Tibial nerve (tissue), 4 donors: Measurements from ENCODE around the gene ADAMTS18. TPM values are rescaled to one million over a fixed set of nuclear protein-coding genes. Genes with fewer than 3 reads are reported as not detected.

Experiments
- DNase-seq, 2 donors: peaks; one replicate each; pipeline ENCODE4 v3.0.0-alpha.2; 2019; ENCODE audit warnings: low spot score in 2 of 2
- H3K27ac ChIP-seq, 4 donors: fragments of 200-600 bp; sonication (generic) in 3 of 4; one replicate each; pipeline ENCODE4 v1.5.1; 2017 to 2019; ENCODE audit warnings: mild to moderate bottlenecking in 1 of 4
- H3K27me3 ChIP-seq, 2 donors: fragments of 200-600 bp; sonication (generic) in 1 of 2; one replicate each; pipeline versions ENCODE4 v1.5.1 to v1.6.0; 2017 to 2019
- H3K36me3 ChIP-seq, 3 donors: fragments of 200-600 bp; sonication (generic); one replicate each; pipeline ENCODE4 v1.5.1; 2018 to 2019
- H3K4me1 ChIP-seq, 4 donors: fragments of 200-600 bp; sonication (generic) in 3 of 4; one replicate each; pipeline ENCODE4 v1.5.1; 2017 to 2019
- H3K4me3 ChIP-seq, 4 donors: fragments of 200-600 bp; sonication (generic) in 3 of 4; one replicate each; pipeline ENCODE4 v1.5.1; 2017 to 2019; ENCODE audit warnings: mild to moderate bottlenecking in 1 of 4, moderate library complexity in 1 of 4
- H3K9me3 ChIP-seq, 4 donors: fragments of 200-600 bp; sonication (generic) in 3 of 4; one replicate each; pipeline ENCODE4 v1.5.1; 2017 to 2019
- CTCF ChIP-seq, 5 experiments: fragments of 200-600 bp in 3 of 5; fragments of 450-650 bp in 2 of 5; sonication (generic) in 3 of 5; IDR thresholded peaks; one replicate each; pipeline ENCODE4 v1.5.1; 2016 to 2019; ENCODE audit warnings: antibody characterized with exemption in 5 of 5, mild to moderate bottlenecking in 3 of 5, moderate library complexity in 2 of 5
- EP300 ChIP-seq, 2 donors: sonication (generic); formaldehyde crosslinking; IDR thresholded peaks; one replicate each; pipeline ENCODE4 v1.6.1; 2017; ENCODE audit warnings: antibody characterized with exemption in 2 of 2, mild to moderate bottlenecking in 1 of 2
- POLR2A ChIP-seq, 2 donors: fragments of 450-650 bp; IDR thresholded peaks; one replicate each; pipeline ENCODE4 v1.6.1; 2017; ENCODE audit warnings: antibody characterized with exemption in 2 of 2, mild to moderate bottlenecking in 2 of 2, moderate library complexity in 2 of 2
- WGBS, 2 donors: methylation state at CpG; one replicate each; pipeline ENCODE4 v1.1.5; 2018; 5-methylcytosine and 5-hydroxymethylcytosine counted together
- total RNA-seq, 4 donors: library from RNA; depleted of rRNA; stranded (reverse); fragments of >200 nt; gene quantifications; one replicate each; pipeline ENCODE4 v1.1.0, GENCODE V29; 2016

The ADAMTS18 gene
- total RNA-seq, 4 donors from 2014 or later: under 0.01 to 0.60 (median 0.21) TPM

DNA sequence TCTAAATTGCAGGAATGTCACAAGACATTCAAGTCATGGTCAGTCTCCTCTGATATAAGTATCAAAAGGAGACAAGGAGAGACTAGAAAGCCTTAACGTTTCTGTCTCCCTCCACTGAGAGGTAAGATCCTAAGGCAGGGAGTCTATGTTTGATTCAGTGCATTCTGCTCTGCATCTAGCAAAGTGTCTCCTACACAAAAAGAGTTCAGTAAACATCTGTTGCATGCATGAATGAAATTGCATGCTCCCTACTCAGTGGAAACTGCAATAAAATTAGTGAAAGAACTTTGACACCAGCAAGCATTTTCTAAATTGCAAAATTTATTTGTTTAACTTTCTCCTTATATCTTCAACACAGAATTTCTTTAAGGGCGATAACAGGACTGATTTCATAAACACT lies 111.1 kb downstream of the ADAMTS18 start:
- Histone ChIP-seq H3K9me3 (no peaks in the 10 kb centered on the region), H3K27me3 (no peaks in the 10 kb centered on the region), H3K27ac (no peak overlapping the region), H3K36me3 (no peaks in the 10 kb centered on the region), H3K4me3 (no peak overlapping the region), H3K4me1 (no peaks in the 10 kb centered on the region)
- TF ChIP-seq CTCF (IDR thresholded peaks at IDR 0.05): no peak
- no peak for TF ChIP-seq EP300 (IDR thresholded peaks at IDR 0.05)
- no peak for TF ChIP-seq POLR2A (IDR thresholded peaks at IDR 0.05)
- WGBS, 2 donors: 38 to 66% methylated on average over 2 of the region's 2 CpGs
- DNase-seq: no peak

- H3K36me3 ChIP-seq: no peaks in the 10 kb centered on the region
- whole genome bisulfite sequencing, 2 donors: 49% methylated on average over 2 of the region's 2 CpGs
- TF ChIP-seq CTCF (IDR thresholded peaks at IDR 0.05) (no peak), EP300 (IDR thresholded peaks at IDR 0.05) (no peak), POLR2A (IDR thresholded peaks at IDR 0.05) (no peak)
- no peaks in the 10 kb centered on the region for H3K27me3 ChIP-seq
- H3K4me3 ChIP-seq: no peak overlapping the region
- H3K4me1 ChIP-seq: no peaks in the 10 kb centered on the region
- H3K9me3 ChIP-seq: no peaks in the 10 kb centered on the region
- no peak for DNase-seq
- H3K27ac ChIP-seq: no peak overlapping the region
Observed at GRCh38 chr16:77322757-77323156, 112.1 kb downstream of the ADAMTS18 start.

GRCh38 chr16:77317059-77317458 lies 117.8 kb downstream of the ADAMTS18 start:
- H3K4me1 ChIP-seq: no peaks in the 10 kb centered on the region
- WGBS, 2 donors: 84 to 89% methylated on average over 2 of the region's 2 CpGs
- no peak overlapping the region for H3K27ac ChIP-seq
- TF ChIP-seq POLR2A (IDR thresholded peaks at IDR 0.05): no peak
- no peak for TF ChIP-seq EP300 (IDR thresholded peaks at IDR 0.05)
- no peak for TF ChIP-seq CTCF (IDR thresholded peaks at IDR 0.05)
- H3K4me3 ChIP-seq: no peak overlapping the region
- H3K36me3 ChIP-seq: no peaks in the 10 kb centered on the region
- DNase-seq: no peak
- H3K9me3 ChIP-seq: no peaks in the 10 kb centered on the region
- no peaks in the 10 kb centered on the region for H3K27me3 ChIP-seq

- Histone ChIP-seq H3K4me3 (no peak overlapping the region), H3K9me3 (no peaks in the 10 kb centered on the region), H3K27ac (no peak overlapping the region), H3K4me1 (no peaks in the 10 kb centered on the region), H3K36me3 (no peaks in the 10 kb centered on the region), H3K27me3 (no peaks in the 10 kb centered on the region)
- 52 to 63% methylated on average over 1 of the region's 1 CpG for WGBS, 2 donors
- DNase-seq: no peak
- no peak for TF ChIP-seq CTCF (IDR thresholded peaks at IDR 0.05)
- TF ChIP-seq POLR2A (IDR thresholded peaks at IDR 0.05): no peak
- TF ChIP-seq EP300 (IDR thresholded peaks at IDR 0.05): no peak
Observed at GRCh38 chr16:77310877-77311276, 124.0 kb downstream of the ADAMTS18 start.

DNA sequence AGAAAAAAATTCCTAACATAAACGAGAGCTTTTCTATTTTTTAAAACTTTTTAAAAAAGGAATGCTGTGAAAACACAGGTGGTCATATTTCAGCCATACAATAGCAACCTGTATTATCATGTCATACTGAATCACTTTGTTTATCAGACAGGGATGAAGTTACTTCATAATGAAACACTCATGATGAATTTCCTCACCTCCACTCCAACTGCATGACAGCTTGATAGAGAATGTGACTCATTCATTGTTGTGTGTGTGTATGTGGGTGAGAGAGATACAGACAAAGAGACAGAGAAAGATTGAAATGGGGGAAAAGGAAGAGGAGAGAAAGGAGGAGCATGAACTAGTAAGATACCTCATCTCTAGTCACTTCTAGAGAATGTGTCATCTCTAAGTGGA lies 126.7 kb downstream of the ADAMTS18 start:
- TF ChIP-seq POLR2A (IDR thresholded peaks at IDR 0.05) (no peak), EP300 (IDR thresholded peaks at IDR 0.05) (no peak), CTCF (IDR thresholded peaks at IDR 0.05) (no peak)
- Histone ChIP-seq H3K9me3 (no peaks in the 10 kb centered on the region), H3K36me3 (no peaks in the 10 kb centered on the region), H3K27ac (no peak overlapping the region), H3K4me3 (no peak overlapping the region), H3K27me3 (no peaks in the 10 kb centered on the region), H3K4me1 (no peaks in the 10 kb centered on the region)
- no peak for DNase-seq
- WGBS, 2 donors: 16 to 29% methylated on average over 1 of the region's 1 CpG
